ENCODE measurements around the gene SARNP.

SARNP gene

DNA sequence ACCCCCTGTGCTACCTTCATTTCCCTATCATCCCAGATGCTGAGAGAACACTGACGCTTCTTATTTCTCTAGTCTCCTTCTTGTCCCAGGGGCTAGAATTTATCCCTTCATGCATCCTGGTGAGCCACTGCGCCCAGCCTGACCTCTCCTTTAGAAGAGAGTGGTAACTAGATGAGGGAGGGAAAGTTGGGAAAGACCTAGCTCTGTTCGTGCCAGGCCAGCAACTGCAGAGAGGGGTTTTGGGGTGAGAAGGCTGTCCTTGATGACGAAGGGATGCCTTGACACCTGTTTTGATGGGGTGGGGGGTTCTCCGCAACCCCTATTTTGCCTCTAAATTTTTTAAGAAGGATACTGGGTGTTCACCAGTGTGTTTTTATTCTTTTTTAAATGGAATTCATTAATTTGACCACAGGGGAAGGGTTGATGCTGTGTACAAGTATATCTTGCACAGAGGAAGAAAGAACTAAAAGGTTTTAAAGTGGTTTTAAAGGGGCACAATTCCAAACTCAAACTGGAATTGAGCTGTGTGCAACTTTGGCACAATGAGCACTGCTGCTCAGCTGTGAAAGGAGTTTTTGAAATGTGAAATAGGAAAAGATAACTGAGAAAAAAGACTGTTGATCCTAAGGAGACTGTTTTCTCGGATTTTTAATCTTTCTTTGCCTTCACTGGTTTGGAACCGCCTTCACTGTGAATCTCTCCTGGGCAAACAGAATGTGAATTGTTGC is 32.3 kb upstream of the SARNP start:
- no peak for TF ChIP-seq POLR2A (IDR thresholded peaks at IDR 0.05; ENCODE audit: low read depth, low read length)
- no peak for TF ChIP-seq PAX5 (IDR thresholded peaks at IDR 0.05; ENCODE audit: insufficient read depth, low read length, severe bottlenecking)
- TF ChIP-seq SPI1 (IDR thresholded peaks at IDR 0.05; ENCODE audit: low read depth, low read length), result no peak
- TF ChIP-seq TAF1 (IDR thresholded peaks at IDR 0.05; ENCODE audit: low read depth, low read length), result no peak
- DNase-seq (ENCODE audit: insufficient read length, low spot score) (no peak), FAIRE-seq (no peak)

DNA sequence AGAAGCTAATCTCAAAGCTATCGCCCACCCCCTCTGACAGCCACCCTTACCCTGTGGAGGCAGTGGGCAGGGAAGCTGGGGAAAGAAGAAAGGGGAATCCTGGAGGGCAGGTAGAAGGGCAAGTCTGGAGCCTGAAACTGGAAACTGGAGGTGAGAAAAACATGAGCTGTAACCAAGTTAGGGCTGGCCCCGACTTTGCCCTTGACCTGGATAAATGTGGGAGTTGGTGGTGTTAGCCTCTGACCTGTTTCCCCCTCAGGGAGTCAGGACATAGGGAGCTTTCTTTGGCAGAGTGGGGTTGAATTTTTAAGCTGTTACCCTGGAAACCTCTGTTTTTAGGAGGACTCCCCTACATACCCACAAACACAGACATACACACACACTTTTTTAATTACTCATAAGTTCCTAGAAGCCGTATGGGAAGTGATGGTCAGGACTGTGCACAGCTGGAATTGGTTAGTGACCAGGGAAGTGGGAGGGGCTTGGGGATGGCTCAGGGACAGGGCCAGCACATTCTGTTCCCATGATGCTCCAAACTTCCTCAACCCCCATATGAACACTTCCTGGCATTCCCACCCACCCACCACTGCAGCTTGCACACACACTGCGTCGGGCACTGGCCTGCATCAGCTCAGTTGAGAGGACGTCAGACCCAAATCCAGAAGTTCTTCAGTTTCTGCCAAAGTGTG is 30.2 kb upstream of the SARNP start:
- FAIRE-seq (no peak), DNase-seq (ENCODE audit: insufficient read length, low spot score) (no peak)
- TF ChIP-seq PAX5 (IDR thresholded peaks at IDR 0.05; ENCODE audit: insufficient read depth, low read length, severe bottlenecking) (no peak), TAF1 (IDR thresholded peaks at IDR 0.05; ENCODE audit: low read depth, low read length) (no peak), SPI1 (IDR thresholded peaks at IDR 0.05; ENCODE audit: low read depth, low read length) (no peak)

DNA sequence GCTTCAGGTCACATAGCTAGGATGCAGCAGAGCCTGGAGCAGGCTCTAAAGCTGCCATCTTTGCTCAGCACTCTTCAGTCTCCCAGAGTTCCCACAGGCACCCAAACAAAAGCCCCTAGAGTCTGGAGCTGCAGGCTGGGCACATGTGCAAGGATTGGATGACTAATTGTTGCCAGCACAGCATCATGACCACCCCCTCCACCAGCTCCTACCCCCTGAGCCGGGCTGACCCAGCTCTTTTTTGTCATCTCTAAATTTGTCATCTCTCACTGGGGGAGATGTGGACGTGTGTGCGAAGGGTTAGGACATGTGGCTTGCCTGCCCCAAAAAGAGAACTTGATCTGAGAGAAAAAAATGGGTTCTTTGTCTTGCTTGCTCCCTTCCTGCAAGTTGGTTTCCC is 29.5 kb upstream of the SARNP start:
- FAIRE-seq, result no peak
- TF ChIP-seq TAF1 (IDR thresholded peaks at IDR 0.05; ENCODE audit: low read depth, low read length) (no peak), POU2F2 (IDR thresholded peaks at IDR 0.05; ENCODE audit: low read depth, low read length) (no peak), POLR2AphosphoS5 (IDR thresholded peaks at IDR 0.05; ENCODE audit: low read depth, low read length) (no peak), SPI1 (IDR thresholded peaks at IDR 0.05; ENCODE audit: low read depth, low read length) (no peak), PAX5 (IDR thresholded peaks at IDR 0.05; ENCODE audit: insufficient read depth, low read length, severe bottlenecking) (no peak), POLR2A (IDR thresholded peaks at IDR 0.05; ENCODE audit: low read depth, low read length) (no peak)
- no peak for DNase-seq (ENCODE audit: insufficient read length, low spot score)

DNA sequence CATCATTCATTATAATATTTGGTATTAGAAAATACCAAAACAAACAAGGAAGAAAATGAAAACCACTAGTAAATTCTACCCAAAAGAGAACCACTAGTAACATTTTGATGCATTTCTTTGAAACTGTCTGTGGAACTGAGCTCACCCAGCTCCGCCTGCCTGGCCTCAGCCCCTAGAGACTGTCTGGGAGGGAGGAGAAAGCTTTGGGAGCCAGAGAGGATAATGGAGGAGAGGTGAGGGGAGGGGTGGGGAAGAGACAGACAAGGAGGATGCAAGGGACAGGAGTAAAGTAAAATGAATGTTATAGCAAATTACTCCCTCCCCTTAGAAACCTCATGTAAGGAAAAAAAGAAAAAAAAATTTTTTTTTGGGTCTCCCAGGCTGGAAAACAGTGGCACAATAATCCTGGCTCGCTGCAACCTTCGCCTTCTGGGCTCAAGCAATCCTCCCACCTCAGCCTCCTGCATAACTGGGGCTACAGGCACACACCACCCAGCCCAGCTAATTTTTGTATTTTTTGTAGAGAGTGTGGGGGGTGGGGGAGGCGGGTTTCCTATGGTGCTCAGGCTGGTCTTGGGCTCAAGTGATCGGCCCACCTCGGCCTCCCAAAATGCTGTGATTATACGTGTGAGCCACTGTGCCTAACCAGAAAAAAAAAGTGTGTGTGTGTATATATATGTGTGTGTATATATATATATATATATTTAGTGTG is 28.4 kb upstream of the SARNP start:
- FAIRE-seq, result no peak

DNA sequence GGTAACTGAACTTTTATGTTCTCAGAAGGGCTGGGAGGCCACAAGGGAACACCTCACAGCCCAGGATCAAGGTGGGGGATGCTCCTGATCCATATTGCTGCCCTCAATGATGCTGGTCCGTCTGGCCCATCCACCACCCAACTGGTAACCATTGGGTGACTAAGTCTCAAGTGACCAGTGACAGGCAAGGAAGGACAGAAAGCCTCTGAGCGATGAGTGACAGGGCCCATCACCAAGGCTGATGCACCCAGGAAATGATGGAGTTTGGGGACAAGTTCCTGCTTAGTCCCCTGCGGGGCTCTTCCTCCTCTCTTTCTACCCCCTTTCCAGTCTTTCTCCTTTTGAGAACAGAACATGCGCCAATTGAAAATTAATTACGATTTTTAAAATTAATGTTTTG is 27.8 kb upstream of the SARNP start:
- no peak for DNase-seq (ENCODE audit: insufficient read length, low spot score)
- FAIRE-seq, result no peak
- TF ChIP-seq POLR2AphosphoS5 (IDR thresholded peaks at IDR 0.05; ENCODE audit: low read depth, low read length) (no peak), SPI1 (IDR thresholded peaks at IDR 0.05; ENCODE audit: low read depth, low read length) (no peak), POLR2A (IDR thresholded peaks at IDR 0.05; ENCODE audit: low read depth, low read length) (no peak), POU2F2 (IDR thresholded peaks at IDR 0.05; ENCODE audit: low read depth, low read length) (no peak), TAF1 (IDR thresholded peaks at IDR 0.05; ENCODE audit: low read depth, low read length) (no peak), PAX5 (IDR thresholded peaks at IDR 0.05; ENCODE audit: insufficient read depth, low read length, severe bottlenecking) (no peak)

More for the DNA sequence above, 28.4 kb upstream of the SARNP start:
- TF ChIP-seq POU2F2 (IDR thresholded peaks at IDR 0.05; ENCODE audit: low read depth, low read length) (no peak), SPI1 (IDR thresholded peaks at IDR 0.05; ENCODE audit: low read depth, low read length) (no peak), POLR2A (IDR thresholded peaks at IDR 0.05; ENCODE audit: low read depth, low read length) (no peak), POLR2AphosphoS5 (IDR thresholded peaks at IDR 0.05; ENCODE audit: low read depth, low read length) (no peak), PAX5 (IDR thresholded peaks at IDR 0.05; ENCODE audit: insufficient read depth, low read length, severe bottlenecking) (no peak), TAF1 (IDR thresholded peaks at IDR 0.05; ENCODE audit: low read depth, low read length) (no peak)
- DNase-seq (ENCODE audit: insufficient read length, low spot score), result no peak

DNA sequence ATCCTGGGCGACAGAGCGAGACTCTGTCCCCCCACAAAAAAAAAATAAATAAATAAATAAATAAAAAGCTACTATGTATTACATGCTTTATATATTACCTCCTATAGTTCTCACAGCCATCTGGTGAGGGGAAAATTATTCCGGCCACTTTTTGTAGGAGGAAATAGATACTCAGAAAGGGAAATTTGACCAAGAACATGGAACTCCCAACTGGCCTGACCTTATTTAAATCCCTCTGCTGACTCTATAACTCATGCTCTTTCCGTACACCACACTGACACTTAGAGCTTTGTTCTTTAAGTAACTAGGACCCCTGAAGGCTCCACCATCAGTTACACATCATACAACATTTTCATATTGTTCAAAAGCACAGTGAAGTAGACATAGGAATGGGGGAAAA is 27.4 kb upstream of the SARNP start:
- DNase-seq (ENCODE audit: insufficient read length, low spot score) (no peak), FAIRE-seq (no peak)
- TF ChIP-seq TAF1 (IDR thresholded peaks at IDR 0.05; ENCODE audit: low read depth, low read length) (no peak), POLR2A (IDR thresholded peaks at IDR 0.05; ENCODE audit: low read depth, low read length) (no peak), POLR2AphosphoS5 (IDR thresholded peaks at IDR 0.05; ENCODE audit: low read depth, low read length) (no peak), POU2F2 (IDR thresholded peaks at IDR 0.05; ENCODE audit: low read depth, low read length) (no peak), SPI1 (IDR thresholded peaks at IDR 0.05; ENCODE audit: low read depth, low read length) (no peak), PAX5 (IDR thresholded peaks at IDR 0.05; ENCODE audit: insufficient read depth, low read length, severe bottlenecking) (no peak)

DNA sequence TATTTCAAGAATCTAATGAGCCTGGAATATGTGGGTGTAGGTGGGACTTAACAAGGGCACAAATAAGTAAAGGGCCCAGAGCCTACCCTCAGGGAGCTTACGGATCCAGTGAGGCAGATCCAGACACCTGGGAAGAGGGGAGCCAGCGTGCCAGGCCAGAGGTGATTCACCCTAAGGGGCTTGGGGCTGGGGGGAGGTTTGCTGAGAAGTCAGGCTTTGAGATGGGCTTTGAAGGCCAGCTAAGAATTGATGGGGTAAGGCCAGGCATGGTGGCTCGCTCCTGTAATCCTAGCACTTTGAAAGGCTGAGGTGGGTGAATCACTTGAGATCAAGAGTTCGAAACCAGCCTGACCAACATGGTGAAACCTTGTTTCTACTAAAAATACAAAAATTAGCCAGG is 25.9 kb upstream of the SARNP start:
- no peak for TF ChIP-seq SPI1 (IDR thresholded peaks at IDR 0.05; ENCODE audit: low read depth, low read length)
- no peak for TF ChIP-seq POLR2A (IDR thresholded peaks at IDR 0.05; ENCODE audit: low read depth, low read length)
- no peak for TF ChIP-seq TAF1 (IDR thresholded peaks at IDR 0.05; ENCODE audit: low read depth, low read length)
- TF ChIP-seq POLR2AphosphoS5 (IDR thresholded peaks at IDR 0.05; ENCODE audit: low read depth, low read length), result no peak
- no peak for TF ChIP-seq PAX5 (IDR thresholded peaks at IDR 0.05; ENCODE audit: insufficient read depth, low read length, severe bottlenecking)
- DNase-seq (ENCODE audit: insufficient read length, low spot score) (no peak), FAIRE-seq (no peak)

DNA sequence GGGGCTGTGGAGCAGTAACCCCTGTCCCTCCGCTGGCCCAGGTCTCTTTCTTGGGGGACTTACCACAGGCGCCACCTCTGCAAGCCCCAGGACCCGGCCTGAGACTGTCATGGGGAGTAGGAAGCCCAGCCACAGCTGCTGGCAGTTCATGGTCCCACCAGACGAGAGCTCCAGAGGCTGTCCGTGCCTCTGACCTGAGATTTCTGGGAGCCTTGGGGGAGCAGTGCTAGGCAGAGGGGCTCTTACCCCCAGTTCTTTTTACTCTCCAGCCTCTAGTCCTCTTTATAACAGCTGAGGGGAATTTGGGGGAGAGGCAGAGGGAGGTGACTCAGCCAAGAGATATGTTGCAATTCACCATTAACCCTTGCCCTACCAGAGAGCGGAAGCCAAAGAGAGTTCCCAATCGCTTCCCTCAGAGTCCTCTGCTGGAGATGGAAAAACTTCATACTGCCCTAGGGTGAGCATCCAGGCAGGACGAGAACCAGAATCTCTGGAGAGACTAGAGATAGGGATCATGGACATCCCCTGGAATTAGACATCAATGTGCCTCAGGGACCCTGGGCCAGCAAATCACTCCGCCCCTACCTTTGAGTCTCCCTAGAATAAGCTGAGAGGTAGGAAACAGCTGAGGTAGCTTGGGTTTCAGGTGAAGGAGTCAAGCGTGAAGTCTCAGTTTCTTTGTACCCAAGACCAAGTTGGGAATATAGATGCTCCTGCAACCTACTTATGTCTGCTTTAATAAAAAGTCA is 25.3 kb upstream of the SARNP start, which contains the start of gene MMP19:
MMP19 (minus strand) TSS at position 256 of the 749 bp plus-strand sequence; CDS start at position 150, 106 bp downstream.
- no peak for DNase-seq (ENCODE audit: insufficient read length, low spot score)
- FAIRE-seq, result no peak
- TF ChIP-seq POLR2AphosphoS5 (IDR thresholded peaks at IDR 0.05; ENCODE audit: low read depth, low read length) (no peak), TAF1 (IDR thresholded peaks at IDR 0.05; ENCODE audit: low read depth, low read length) (no peak), SPI1 (IDR thresholded peaks at IDR 0.05; ENCODE audit: low read depth, low read length) (no peak)
